Glomerular endothelial cell (primary cell): ENCODE data around the gene NKG7. TPM values are rescaled to one million over a fixed set of nuclear protein-coding genes. Genes with fewer than 3 reads are reported as not detected.

ENCODE experiments used
- total RNA-seq: library from RNA; depleted of rRNA; stranded (reverse); fragments of >200 nt; gene quantifications from 2 replicates; pipeline ENCODE4 v1.2.3, GENCODE V29; 2015

Gene NKG7
- total RNA-seq, 1 donor from 2014 or later, result not detected

Other genes with a start within 250 kb of the NKG7 start
- not detected in 2 replicates for gene SIGLEC9, start 247.7 kb downstream of the NKG7 start, total RNA-seq
- gene SIGLEC7, start 230.4 kb downstream of the NKG7 start, total RNA-seq, result not detected in 2 replicates
- not detected in 2 replicates for gene CD33, start 147.6 kb downstream of the NKG7 start, total RNA-seq
- not detected in 2 replicates for gene SIGLECL1, start 121.6 kb downstream of the NKG7 start, total RNA-seq
- not detected in 2 replicates for gene IGLON5, start 61.0 kb downstream of the NKG7 start, total RNA-seq
- 0.82 and 0.88 TPM in 2 replicates for gene VSIG10L, start 30.5 kb downstream of the NKG7 start, total RNA-seq
- 64.5 and 70.8 TPM in 2 replicates for gene ETFB, start 6.3 kb downstream of the NKG7 start, total RNA-seq
- not detected in 2 replicates for gene CLDND2, start 3.7 kb downstream of the NKG7 start, total RNA-seq
- gene LIM2, start 15.3 kb upstream of the NKG7 start, total RNA-seq, result not detected in 2 replicates
- gene C19orf84, start 17.9 kb upstream of the NKG7 start, total RNA-seq, result not detected in 2 replicates
- not detected in 2 replicates for gene SIGLEC10, start 45.0 kb upstream of the NKG7 start, total RNA-seq
- gene SIGLEC8, start 85.8 kb upstream of the NKG7 start, total RNA-seq, result not detected in 2 replicates
- gene CEACAM18, start 105.9 kb upstream of the NKG7 start, total RNA-seq, result not detected in 2 replicates
- not detected in 2 replicates for gene SIGLEC12, start 129.1 kb upstream of the NKG7 start, total RNA-seq
- gene SIGLEC6, start 159.0 kb upstream of the NKG7 start, total RNA-seq, result not detected in 2 replicates
- 8.5 and 11.2 TPM in 2 replicates for gene ZNF175, start 198.6 kb upstream of the NKG7 start, total RNA-seq